NT2/D1 (cell line): ENCODE results near the gene SCAMP3.

Experiments
- SUZ12 ChIP-seq: IDR thresholded peaks from 2 replicates; pipeline ENCODE4 v1.6.1; 2011; ENCODE audit not compliant: insufficient read length, insufficient read depth; ENCODE audit errors: extremely low read depth
- YY1 ChIP-seq: IDR thresholded peaks from 2 replicates; pipeline ENCODE4 v1.6.1; 2011; ENCODE audit not compliant: insufficient read length, insufficient read depth
- ZNF274 ChIP-seq: IDR thresholded peaks from 2 replicates; pipeline ENCODE4 v1.6.1; 2011; ENCODE audit warnings: mild to moderate bottlenecking, low read depth, low read length

- TF ChIP-seq YY1 (no peak), SUZ12 (no peak), ZNF274 (no peak)
These were observed 45.1 kb upstream of the SCAMP3 start for GRCh38 chr1:155307247-155307740.
